K562 (cell line): ENCODE results near the gene ADCY9. TPM values are rescaled to one million over a fixed set of nuclear protein-coding genes. Genes with fewer than 3 reads are reported as not detected.

Experiments used
- ATAC-seq: fragments of 200-7000 bp; cut with Tn5 transposase; 3 replicates; pipeline ENCODE4 v1.9.1; 2020; ENCODE audit warnings: moderate library complexity
- BruUV-seq: library from RNA; stranded (reverse); fragments of 400-500 nt; replicated peaks from 2 replicates; lab custom pipeline; 2021; lab: Mats Ljungman, UMichigan
- CTCF ChIA-PET: fragments of 300-600 bp; formaldehyde crosslinking; extraction: SDS; loops from one replicate; lab custom pipeline; 2021; ENCODE audit warnings: low intra/inter-chr PET ratio; lab: Yijun Ruan, JAX
- POLR2A ChIA-PET: fragments of 300-600, 350-650 bp; sonication (Branson Sonifier 250); formaldehyde crosslinking; extraction: SDS; loops from one replicate; lab custom pipeline; 2021; ENCODE audit warnings: antibody characterized with exemption, inconsistent platforms; lab: Yijun Ruan, JAX
- DNase-seq, 4 experiments: peaks; one replicate each; pipeline versions ENCODE4 v3.0.0 to v3.0.0-alpha.2; 2011 to 2018; ENCODE audit warnings: low spot score in 3 of 4, mixed read lengths in 3 of 4; ENCODE audit errors: extremely low read depth in 1 of 4
- FAIRE-seq: peaks from 2 replicates; lab custom pipeline; 2011; peaks lifted over from hg19 to GRCh38; lab: Jason Lieb, UNC
- H2AFZ ChIP-seq: 2 replicates; pipeline ENCODE4 v1.6.0; 2011; ENCODE audit warnings: low read depth, low read length, control low read depth, inconsistent platforms
- H3K27ac ChIP-seq: fragments of 200-600 bp; 3 replicates; pipeline ENCODE4 v1.8.0; 2011; ENCODE audit warnings: low read depth, mild to moderate bottlenecking, control low read depth, inconsistent platforms, low read length, moderate library complexity, mixed read lengths; ENCODE audit errors: extremely low read depth
- H3K27me3 ChIP-seq, 2 experiments: fragments of 300-600 bp in 1 of 2; 2 replicates in 1 of 2; 3 replicates in 1 of 2; pipeline versions ENCODE4 v1.6.0 to v1.8.0; 2011; ENCODE audit warnings: inconsistent platforms in 2 of 2, low read length in 2 of 2, mild to moderate bottlenecking in 1 of 2, mixed read lengths in 1 of 2, moderate library complexity in 1 of 2; ENCODE audit not compliant: control insufficient read depth in 2 of 2, insufficient read depth in 2 of 2
- H3K36me3 ChIP-seq: fragments of 300-600 bp; 3 replicates; pipeline ENCODE4 v1.8.0; 2011; ENCODE audit warnings: mild to moderate bottlenecking, low read length, inconsistent platforms; ENCODE audit not compliant: control insufficient read depth, insufficient read depth
- H3K4me1 ChIP-seq, 2 experiments: fragments of 200-600 bp in 1 of 2; replicated peaks in 1 of 2; 2 replicates in 1 of 2; 3 replicates in 1 of 2; pipeline versions ENCODE4 v1.5.1 to v1.8.0; 2011; ENCODE audit warnings: inconsistent platforms in 2 of 2, low read length in 2 of 2, mild to moderate bottlenecking in 1 of 2, mixed read lengths in 1 of 2, moderate library complexity in 1 of 2; ENCODE audit not compliant: control insufficient read depth in 2 of 2, insufficient read depth in 2 of 2
- H3K4me2 ChIP-seq: 2 replicates; pipeline ENCODE4 v1.6.1; 2011; ENCODE audit warnings: low read length, control low read depth, inconsistent platforms, mixed read lengths; ENCODE audit not compliant: insufficient read depth
- H3K4me3 ChIP-seq: fragments of 200-600 bp; sonication (generic), shearing (Covaris generic); 2 replicates; pipeline ENCODE4 v1.5.1; 2016; ENCODE audit warnings: control low read depth, inconsistent platforms
- H3K79me2 ChIP-seq: fragments of 200-600 bp; 3 replicates; pipeline ENCODE4 v1.8.0; 2011; ENCODE audit warnings: low read length, inconsistent platforms; ENCODE audit not compliant: control insufficient read depth, insufficient read depth
- H3K9ac ChIP-seq, 2 experiments: 2 replicates each; pipeline versions ENCODE4 v1.6.0 to v1.6.1; 2011; ENCODE audit warnings: low read depth in 2 of 2, low read length in 2 of 2, control low read depth in 1 of 2, inconsistent platforms in 1 of 2, mild to moderate bottlenecking in 1 of 2, mixed read lengths in 1 of 2; ENCODE audit not compliant: insufficient read depth in 1 of 2
- H3K9me1 ChIP-seq: one replicate; pipeline ENCODE4 v1.6.0; 2011; ENCODE audit warnings: inconsistent platforms, mild to moderate bottlenecking, low read length, moderate library complexity; ENCODE audit not compliant: control insufficient read depth, insufficient read depth
- H3K9me3 ChIP-seq: replicated peaks from 2 replicates; pipeline ENCODE4 v1.5.1; 2011; ENCODE audit warnings: low read depth, low read length, inconsistent platforms; ENCODE audit not compliant: control insufficient read depth, insufficient read depth
- H4K20me1 ChIP-seq: replicated peaks from 2 replicates; pipeline ENCODE4 v1.6.1; 2011; ENCODE audit warnings: low read length, inconsistent platforms, mixed read lengths; ENCODE audit not compliant: control insufficient read depth, insufficient read depth
- E2F1 ChIP-seq: sonication (generic); formaldehyde crosslinking; IDR thresholded peaks from 2 replicates; pipeline ENCODE4 v1.8.1; 2023; ENCODE audit warnings: mild to moderate bottlenecking, missing genetic modification reagents, moderate library complexity
- E2F8 ChIP-seq: fragments of 450-650 bp; IDR thresholded peaks from 2 replicates; pipeline ENCODE4 v1.7.1; 2018; ENCODE audit warnings: mild to moderate bottlenecking, low read depth; ENCODE audit not compliant: partially characterized antibody
- EP300 ChIP-seq: IDR thresholded peaks from 2 replicates; pipeline ENCODE4 v1.6.1; 2012; ENCODE audit warnings: low read length, improper control_type of control experiment
- KAT2B ChIP-seq: IDR thresholded peaks from one replicate; pipeline ENCODE4 v1.6.1; 2012; ENCODE audit warnings: low read depth, mild to moderate bottlenecking, control low read depth, inconsistent platforms, low read length, moderate library complexity
- KDM4B ChIP-seq, 2 experiments: fragments of 450-650 bp in 1 of 2; sonication (generic) in 1 of 2; IDR thresholded peaks; 2 replicates each; pipeline ENCODE4 v1.6.1; 2016 to 2017; ENCODE audit warnings: borderline replicate concordance in 2 of 2, antibody characterized with exemption in 1 of 2, low read depth in 1 of 2, mild to moderate bottlenecking in 1 of 2
- LEF1 ChIP-seq: fragments of 450-650 bp; IDR thresholded peaks from 2 replicates; pipeline ENCODE4 v1.6.1; 2016; ENCODE audit warnings: mild to moderate bottlenecking
- MAX ChIP-seq: sonication (generic); formaldehyde crosslinking; IDR thresholded peaks from 2 replicates; pipeline ENCODE4 v1.9.0; 2022; ENCODE audit warnings: mild to moderate bottlenecking, missing genetic modification reagents
- RAD21 ChIP-seq, 2 experiments: fragments of 250-450 bp in 1 of 2; fragments of 450-650 bp in 1 of 2; sonication (Bioruptor Pico) in 1 of 2; formaldehyde crosslinking in 1 of 2; IDR thresholded peaks in 1 of 2; conservative IDR thresholded peaks in 1 of 2; 2 replicates each; pipeline versions ENCODE4 v1.4.0 to v1.8.0; 2020 to 2022; ENCODE audit warnings: mild to moderate bottlenecking in 2 of 2, moderate library complexity in 1 of 2
- RBM25 ChIP-seq: fragments of 200-400 bp; formaldehyde crosslinking; IDR thresholded peaks from 2 replicates; pipeline ENCODE4 v1.6.1; 2018; ENCODE audit warnings: low read length, low read depth, moderate library complexity; ENCODE audit not compliant: severe bottlenecking
- RBM39 ChIP-seq: fragments of 200-400 bp; formaldehyde crosslinking; optimal IDR thresholded peaks from 2 replicates; pipeline ENCODE3; 2018; ENCODE audit warnings: low read depth, low read length
- SAFB2 ChIP-seq: fragments of 200-400 bp; formaldehyde crosslinking; IDR thresholded peaks from 2 replicates; pipeline ENCODE4 v1.6.1; 2018; ENCODE audit warnings: borderline replicate concordance, low read length, low read depth, moderate library complexity; ENCODE audit not compliant: severe bottlenecking
- SNAPC5 ChIP-seq: fragments of 250-450 bp; sonication (Bioruptor Pico); IDR thresholded peaks from 2 replicates; pipeline ENCODE4 v1.8.0; 2021; ENCODE audit warnings: moderate library complexity, mild to moderate bottlenecking, inconsistent platforms
- TEAD1 ChIP-seq, 2 experiments: fragments of 450-650 bp in 1 of 2; sonication (generic) in 1 of 2; formaldehyde crosslinking; IDR thresholded peaks; 2 replicates each; pipeline versions ENCODE4 v1.4.0 to v1.8.0; 2020 to 2022; ENCODE audit warnings: mild to moderate bottlenecking in 2 of 2, missing genetic modification reagents in 1 of 2
- WGBS: fragments of 100-300 bp; shearing (Covaris generic); methylation state at CpG from one replicate; pipeline ENCODE4 v1.1.6; 2016; ENCODE audit warnings: low coverage, mixed read lengths; ENCODE audit not compliant: insufficient coverage; ENCODE audit errors: missing lambda C conversion rate; 5-methylcytosine and 5-hydroxymethylcytosine counted together
- in situ Hi-C: fragments of 300-500 bp; cut with MboI; formaldehyde crosslinking; loops from 4 replicates; pipeline ENCODE4 v1.15.0; 2018; ENCODE audit warnings: inconsistent platforms, mixed read lengths
- intact Hi-C: fragments of 100-400 bp; cut with micrococcal nuclease; formaldehyde crosslinking; loops from 2 replicates; pipeline ENCODE4 v1.14.2; 2022
- polyA plus RNA-seq, 8 experiments: library from polyadenylated mRNA; depleted of rRNA in 4 of 8; stranded (reverse) in 5 of 8; unstranded in 3 of 8; fragments of >200 nt; fragmentation: Nextera tagmentation in 2 of 8; fragmentation: Illumina TruSeq in 1 of 8; extraction: Ambion mirVana in 2 of 8; extraction: Trizol in 1 of 8; gene quantifications; 2 replicates each; pipeline versions ENCODE4 v1.2.1 to v1.2.3, GENCODE V29; 2011 to 2014; ENCODE audit warnings: inconsistent platforms in 1 of 8, missing spikeins in 1 of 8
- total RNA-seq, 7 experiments: library from RNA; depleted of rRNA in 6 of 7; stranded (reverse); fragments of >200 nt in 6 of 7; fragmentation: Illumina TruSeq in 2 of 7; extraction: Trizol in 2 of 7; gene quantifications; 2 replicates each; pipeline versions ENCODE4 v1.2.1 to v1.2.3, GENCODE V29; 2011 to 2021; ENCODE audit warnings: low replicate concordance in 1 of 7

Gene ADCY9
- total and polyA plus RNA-seq, 9 of the 15 experiments (the other 6 are each of a cell fraction or from before 2014, with no cell fraction given) = 0.03 to 0.29 (median 0.17) TPM

GRCh38 chr16:3984111-3985060 lies 131.9 kb downstream of the ADCY9 start (continued):
- no peak for TF ChIP-seq KDM4B (IDR thresholded peaks at IDR 0.05; ENCODE audit: borderline replicate concordance in 2 of 2, low read depth in 1 of 2)

- no peak overlapping the region for H3K27ac ChIP-seq
- no peaks in the 10 kb centered on the region for H3K36me3 ChIP-seq
- ChIA-PET POLR2A (interaction anchor here (1.7 kb wide), 1 partner anchor 10 kb away, joined by 4 read pairs; no protein-coding TSS in a partner anchor), CTCF (interaction anchor here (1.3 kb wide), 2 partner anchors 271 to 419 kb away, joined by 3 to 10 read pairs; no protein-coding TSS in a partner anchor)
- in situ Hi-C loops (loop anchor here (10.0 kb wide), 1 partner anchor 342 kb away; no protein-coding TSS in a partner anchor), intact Hi-C loops (loop anchor here (1.0 to 10.0 kb wide), 4 partner anchors 212 to 422 kb away; no protein-coding TSS in a partner anchor)
- peaks cover 0 to 38% of the 10 kb centered on the region in 2 experiments; a peak in 3 of 5 replicates for H3K4me1 ChIP-seq
- peaks cover 12% of the 10 kb centered on the region for H4K20me1 ChIP-seq
- H2AFZ ChIP-seq = 0 out of 2 replicates have a peak overlapping the region, but pooled peaks have one; percentile 54
- no peaks in the 10 kb centered on the region for H3K9me3 ChIP-seq
- peak overlapping the region in 1 of 2 experiments; percentile 9; a peak in 1 of 4 replicates for H3K9ac ChIP-seq
- ATAC-seq (peak; percentile 99), FAIRE-seq (peak; percentile 89), DNase-seq (peak; percentile 78 to 82 (median 80))
- no peaks in the 10 kb centered on the region for H3K79me2 ChIP-seq
- peak overlapping the region; percentile 36 for H3K4me2 ChIP-seq
- 2% methylated on average over 20 of the region's 22 CpGs for WGBS
- no peaks in the 10 kb centered on the region for H3K9me1 ChIP-seq
- H3K4me3 ChIP-seq = no peak overlapping the region
- no TSS peak for BruUV-seq
- H3K27me3 ChIP-seq = peaks cover 61 to 97% of the 10 kb centered on the region in 2 experiments
- TF ChIP-seq RBM25 (no peak), SNAPC5 (CRISPR knock-in tag) (no peak), RBM39 (no peak), EP300 (no peak), E2F1 (CRISPR knock-in tag) (no peak), TEAD1 (CRISPR knock-in tag; IDR thresholded peaks at IDR 0.05) (no peak), LEF1 (no peak), RAD21 (CRISPR knock-in tag; conservative IDR thresholded peaks at IDR 0.05 in 1 of 2, IDR thresholded peaks at IDR 0.05 in 1 of 2) (peak; percentile 74 to 90), E2F8 (no peak), SAFB2 (no peak), MAX (CRISPR knock-in tag) (peak; percentile 70), KAT2B (no peak)
Measured at GRCh38 chr16:3983081-3983520, 133.1 kb downstream of the ADCY9 start.
